ENCODE results near the gene C4orf50. TPM values are rescaled to one million over a fixed set of nuclear protein-coding genes. Genes with fewer than 3 reads are reported as not detected.

C4orf50 gene
- total and polyA plus RNA-seq, 2 experiments from 2014 or later, result 0.06 to 0.31 TPM

DNA sequence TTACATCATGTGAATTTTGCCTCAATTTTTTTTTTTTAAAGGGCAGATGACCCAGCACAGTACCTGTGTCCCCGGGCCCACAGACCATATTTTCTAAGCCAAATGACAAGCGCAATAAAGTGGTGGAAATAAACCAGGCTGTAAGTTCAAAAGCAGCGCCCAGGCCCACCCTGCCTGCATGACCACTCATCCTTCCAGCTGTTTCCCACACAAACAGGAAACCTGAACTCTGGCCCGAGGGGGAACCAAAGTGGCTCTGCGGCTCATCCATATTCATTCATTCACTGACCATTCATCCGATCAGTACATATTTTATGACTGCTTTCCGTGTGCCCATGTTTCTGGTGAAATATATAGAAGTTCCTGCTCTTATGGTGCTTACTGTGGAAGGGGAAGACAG lies 91.6 kb downstream of the C4orf50 start:
- H3F3A ChIP-seq (replicated peaks; ENCODE audit: low read depth), result no peaks in the 10 kb centered on the region
- no peaks in the 10 kb centered on the region for H3K36me3 ChIP-seq (ENCODE audit: insufficient read depth)
- no peaks in the 10 kb centered on the region for H4K20me1 ChIP-seq (replicated peaks; ENCODE audit: insufficient read depth)
- H2AFZ ChIP-seq, result no peak overlapping the region
- Mint-ChIP-seq H3K9me3 (no peaks in the 10 kb centered on the region), H3K4me1 (peaks cover 27% of the 10 kb centered on the region), H3K27me3 (ENCODE audit: insufficient read depth, low read depth, poor library complexity) (peaks cover 8% of the 10 kb centered on the region), H3K36me3 (ENCODE audit: low read depth) (no peaks in the 10 kb centered on the region), H3K4me3 (no peak overlapping the region), H3K27ac (no peak overlapping the region)
- H3K27ac ChIP-seq (ENCODE audit: low read depth), result no peak overlapping the region
- TF ChIP-seq, protein P1, sequence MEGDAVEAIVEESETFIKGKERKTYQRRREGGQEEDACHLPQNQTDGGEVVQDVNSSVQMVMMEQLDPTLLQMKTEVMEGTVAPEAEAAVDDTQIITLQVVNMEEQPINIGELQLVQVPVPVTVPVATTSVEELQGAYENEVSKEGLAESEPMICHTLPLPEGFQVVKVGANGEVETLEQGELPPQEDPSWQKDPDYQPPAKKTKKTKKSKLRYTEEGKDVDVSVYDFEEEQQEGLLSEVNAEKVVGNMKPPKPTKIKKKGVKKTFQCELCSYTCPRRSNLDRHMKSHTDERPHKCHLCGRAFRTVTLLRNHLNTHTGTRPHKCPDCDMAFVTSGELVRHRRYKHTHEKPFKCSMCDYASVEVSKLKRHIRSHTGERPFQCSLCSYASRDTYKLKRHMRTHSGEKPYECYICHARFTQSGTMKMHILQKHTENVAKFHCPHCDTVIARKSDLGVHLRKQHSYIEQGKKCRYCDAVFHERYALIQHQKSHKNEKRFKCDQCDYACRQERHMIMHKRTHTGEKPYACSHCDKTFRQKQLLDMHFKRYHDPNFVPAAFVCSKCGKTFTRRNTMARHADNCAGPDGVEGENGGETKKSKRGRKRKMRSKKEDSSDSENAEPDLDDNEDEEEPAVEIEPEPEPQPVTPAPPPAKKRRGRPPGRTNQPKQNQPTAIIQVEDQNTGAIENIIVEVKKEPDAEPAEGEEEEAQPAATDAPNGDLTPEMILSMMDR (conservative IDR thresholded peaks at IDR 0.05; ENCODE audit: low read depth in 2 of 2), result no peak
- TF ChIP-seq ZNF331 (CRISPR knock-in tag; IDR thresholded peaks at IDR 0.05; ENCODE audit: low read depth) (no peak), EZH2 (IDR thresholded peaks at IDR 0.05; ENCODE audit: low read depth, unreplicated experiment) (no peak), ZNF114 (CRISPR knock-in tag; IDR thresholded peaks at IDR 0.05) (no peak), CREB1 (CRISPR knock-in tag; IDR thresholded peaks at IDR 0.05; ENCODE audit: low read depth) (no peak), POLR2AphosphoS5 (IDR thresholded peaks at IDR 0.05; ENCODE audit: low read depth) (no peak), STAT1 (IDR thresholded peaks at IDR 0.05; ENCODE audit: unreplicated experiment) (no peak), EZH2phosphoT487 (IDR thresholded peaks at IDR 0.05; ENCODE audit: unreplicated experiment) (no peak), JUNB (IDR thresholded peaks at IDR 0.05; ENCODE audit: unreplicated experiment) (no peak), NANOG (IDR thresholded peaks at IDR 0.05; ENCODE audit: borderline replicate concordance) (no peak)
- TF ChIP-seq, protein P2, sequence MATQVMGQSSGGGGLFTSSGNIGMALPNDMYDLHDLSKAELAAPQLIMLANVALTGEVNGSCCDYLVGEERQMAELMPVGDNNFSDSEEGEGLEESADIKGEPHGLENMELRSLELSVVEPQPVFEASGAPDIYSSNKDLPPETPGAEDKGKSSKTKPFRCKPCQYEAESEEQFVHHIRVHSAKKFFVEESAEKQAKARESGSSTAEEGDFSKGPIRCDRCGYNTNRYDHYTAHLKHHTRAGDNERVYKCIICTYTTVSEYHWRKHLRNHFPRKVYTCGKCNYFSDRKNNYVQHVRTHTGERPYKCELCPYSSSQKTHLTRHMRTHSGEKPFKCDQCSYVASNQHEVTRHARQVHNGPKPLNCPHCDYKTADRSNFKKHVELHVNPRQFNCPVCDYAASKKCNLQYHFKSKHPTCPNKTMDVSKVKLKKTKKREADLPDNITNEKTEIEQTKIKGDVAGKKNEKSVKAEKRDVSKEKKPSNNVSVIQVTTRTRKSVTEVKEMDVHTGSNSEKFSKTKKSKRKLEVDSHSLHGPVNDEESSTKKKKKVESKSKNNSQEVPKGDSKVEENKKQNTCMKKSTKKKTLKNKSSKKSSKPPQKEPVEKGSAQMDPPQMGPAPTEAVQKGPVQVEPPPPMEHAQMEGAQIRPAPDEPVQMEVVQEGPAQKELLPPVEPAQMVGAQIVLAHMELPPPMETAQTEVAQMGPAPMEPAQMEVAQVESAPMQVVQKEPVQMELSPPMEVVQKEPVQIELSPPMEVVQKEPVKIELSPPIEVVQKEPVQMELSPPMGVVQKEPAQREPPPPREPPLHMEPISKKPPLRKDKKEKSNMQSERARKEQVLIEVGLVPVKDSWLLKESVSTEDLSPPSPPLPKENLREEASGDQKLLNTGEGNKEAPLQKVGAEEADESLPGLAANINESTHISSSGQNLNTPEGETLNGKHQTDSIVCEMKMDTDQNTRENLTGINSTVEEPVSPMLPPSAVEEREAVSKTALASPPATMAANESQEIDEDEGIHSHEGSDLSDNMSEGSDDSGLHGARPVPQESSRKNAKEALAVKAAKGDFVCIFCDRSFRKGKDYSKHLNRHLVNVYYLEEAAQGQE (IDR thresholded peaks at IDR 0.05; ENCODE audit: unreplicated experiment), result no peak
- TF ChIP-seq, protein P3, sequence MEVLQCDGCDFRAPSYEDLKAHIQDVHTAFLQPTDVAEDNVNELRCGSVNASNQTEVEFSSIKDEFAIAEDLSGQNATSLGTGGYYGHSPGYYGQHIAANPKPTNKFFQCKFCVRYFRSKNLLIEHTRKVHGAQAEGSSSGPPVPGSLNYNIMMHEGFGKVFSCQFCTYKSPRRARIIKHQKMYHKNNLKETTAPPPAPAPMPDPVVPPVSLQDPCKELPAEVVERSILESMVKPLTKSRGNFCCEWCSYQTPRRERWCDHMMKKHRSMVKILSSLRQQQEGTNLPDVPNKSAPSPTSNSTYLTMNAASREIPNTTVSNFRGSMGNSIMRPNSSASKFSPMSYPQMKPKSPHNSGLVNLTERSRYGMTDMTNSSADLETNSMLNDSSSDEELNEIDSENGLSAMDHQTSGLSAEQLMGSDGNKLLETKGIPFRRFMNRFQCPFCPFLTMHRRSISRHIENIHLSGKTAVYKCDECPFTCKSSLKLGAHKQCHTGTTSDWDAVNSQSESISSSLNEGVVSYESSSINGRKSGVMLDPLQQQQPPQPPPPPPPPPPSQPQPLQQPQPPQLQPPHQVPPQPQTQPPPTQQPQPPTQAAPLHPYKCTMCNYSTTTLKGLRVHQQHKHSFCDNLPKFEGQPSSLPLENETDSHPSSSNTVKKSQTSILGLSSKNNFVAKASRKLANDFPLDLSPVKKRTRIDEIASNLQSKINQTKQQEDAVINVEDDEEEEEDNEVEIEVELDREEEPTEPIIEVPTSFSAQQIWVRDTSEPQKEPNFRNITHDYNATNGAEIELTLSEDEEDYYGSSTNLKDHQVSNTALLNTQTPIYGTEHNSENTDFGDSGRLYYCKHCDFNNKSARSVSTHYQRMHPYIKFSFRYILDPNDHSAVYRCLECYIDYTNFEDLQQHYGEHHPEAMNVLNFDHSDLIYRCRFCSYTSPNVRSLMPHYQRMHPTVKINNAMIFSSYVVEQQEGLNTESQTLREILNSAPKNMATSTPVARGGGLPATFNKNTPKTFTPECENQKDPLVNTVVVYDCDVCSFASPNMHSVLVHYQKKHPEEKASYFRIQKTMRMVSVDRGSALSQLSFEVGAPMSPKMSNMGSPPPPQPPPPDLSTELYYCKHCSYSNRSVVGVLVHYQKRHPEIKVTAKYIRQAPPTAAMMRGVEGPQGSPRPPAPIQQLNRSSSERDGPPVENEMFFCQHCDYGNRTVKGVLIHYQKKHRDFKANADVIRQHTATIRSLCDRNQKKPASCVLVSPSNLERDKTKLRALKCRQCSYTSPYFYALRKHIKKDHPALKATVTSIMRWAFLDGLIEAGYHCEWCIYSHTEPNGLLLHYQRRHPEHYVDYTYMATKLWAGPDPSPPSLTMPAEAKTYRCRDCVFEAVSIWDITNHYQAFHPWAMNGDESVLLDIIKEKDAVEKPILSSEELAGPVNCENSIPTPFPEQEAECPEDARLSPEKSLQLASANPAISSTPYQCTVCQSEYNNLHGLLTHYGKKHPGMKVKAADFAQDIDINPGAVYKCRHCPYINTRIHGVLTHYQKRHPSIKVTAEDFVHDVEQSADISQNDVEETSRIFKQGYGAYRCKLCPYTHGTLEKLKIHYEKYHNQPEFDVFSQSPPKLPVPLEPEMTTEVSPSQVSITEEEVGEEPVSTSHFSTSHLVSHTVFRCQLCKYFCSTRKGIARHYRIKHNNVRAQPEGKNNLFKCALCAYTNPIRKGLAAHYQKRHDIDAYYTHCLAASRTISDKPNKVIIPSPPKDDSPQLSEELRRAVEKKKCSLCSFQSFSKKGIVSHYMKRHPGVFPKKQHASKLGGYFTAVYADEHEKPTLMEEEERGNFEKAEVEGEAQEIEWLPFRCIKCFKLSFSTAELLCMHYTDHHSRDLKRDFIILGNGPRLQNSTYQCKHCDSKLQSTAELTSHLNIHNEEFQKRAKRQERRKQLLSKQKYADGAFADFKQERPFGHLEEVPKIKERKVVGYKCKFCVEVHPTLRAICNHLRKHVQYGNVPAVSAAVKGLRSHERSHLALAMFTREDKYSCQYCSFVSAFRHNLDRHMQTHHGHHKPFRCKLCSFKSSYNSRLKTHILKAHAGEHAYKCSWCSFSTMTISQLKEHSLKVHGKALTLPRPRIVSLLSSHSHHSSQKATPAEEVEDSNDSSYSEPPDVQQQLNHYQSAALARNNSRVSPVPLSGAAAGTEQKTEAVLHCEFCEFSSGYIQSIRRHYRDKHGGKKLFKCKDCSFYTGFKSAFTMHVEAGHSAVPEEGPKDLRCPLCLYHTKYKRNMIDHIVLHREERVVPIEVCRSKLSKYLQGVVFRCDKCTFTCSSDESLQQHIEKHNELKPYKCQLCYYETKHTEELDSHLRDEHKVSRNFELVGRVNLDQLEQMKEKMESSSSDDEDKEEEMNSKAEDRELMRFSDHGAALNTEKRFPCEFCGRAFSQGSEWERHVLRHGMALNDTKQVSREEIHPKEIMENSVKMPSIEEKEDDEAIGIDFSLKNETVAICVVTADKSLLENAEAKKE (CRISPR knock-in tag; IDR thresholded peaks at IDR 0.05), result no peak
- TF ChIP-seq, protein P4, sequence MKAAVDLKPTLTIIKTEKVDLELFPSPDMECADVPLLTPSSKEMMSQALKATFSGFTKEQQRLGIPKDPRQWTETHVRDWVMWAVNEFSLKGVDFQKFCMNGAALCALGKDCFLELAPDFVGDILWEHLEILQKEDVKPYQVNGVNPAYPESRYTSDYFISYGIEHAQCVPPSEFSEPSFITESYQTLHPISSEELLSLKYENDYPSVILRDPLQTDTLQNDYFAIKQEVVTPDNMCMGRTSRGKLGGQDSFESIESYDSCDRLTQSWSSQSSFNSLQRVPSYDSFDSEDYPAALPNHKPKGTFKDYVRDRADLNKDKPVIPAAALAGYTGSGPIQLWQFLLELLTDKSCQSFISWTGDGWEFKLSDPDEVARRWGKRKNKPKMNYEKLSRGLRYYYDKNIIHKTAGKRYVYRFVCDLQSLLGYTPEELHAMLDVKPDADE (IDR thresholded peaks at IDR 0.05), result no peak
- H3K9me2 ChIP-seq (ENCODE audit: insufficient read depth), result no peaks in the 10 kb centered on the region
- H3K79me2 ChIP-seq (replicated peaks; ENCODE audit: insufficient read depth), result no peaks in the 10 kb centered on the region
- H3K4me2 ChIP-seq, result no peak overlapping the region
- H3K4me1 ChIP-seq (ENCODE audit: insufficient read depth), result peaks cover 8% of the 10 kb centered on the region; the same call in 1 of the 2 replicates
- ATAC-seq, result no peak
- no peaks in the 10 kb centered on the region for H3K27me3 ChIP-seq (ENCODE audit: insufficient read depth)
- no peak overlapping the region for H3K4me3 ChIP-seq
- DNase-seq (ENCODE audit: low spot score), result no peak

Measured in GM23338 (cell line).